Body of pancreas (tissue), 4 donors: ENCODE results near the gene NUF2.

ENCODE experiments used
- POLR2A ChIP-seq, 3 donors: fragments of 450-650 bp; IDR thresholded peaks; one replicate each; pipeline ENCODE4 v1.6.1; 2016; ENCODE audit warnings: antibody characterized with exemption in 3 of 3, mild to moderate bottlenecking in 2 of 3
- TF ChIP-seq, protein P1 (sequence below), 7 experiments: fragments of 450-650 bp in 4 of 7; fragments of 200-600 bp in 3 of 7; sonication (generic) in 3 of 7; IDR thresholded peaks; one replicate each; pipeline ENCODE4 v1.5.1; 2016 to 2019; ENCODE audit warnings: antibody characterized with exemption in 7 of 7

DNA sequence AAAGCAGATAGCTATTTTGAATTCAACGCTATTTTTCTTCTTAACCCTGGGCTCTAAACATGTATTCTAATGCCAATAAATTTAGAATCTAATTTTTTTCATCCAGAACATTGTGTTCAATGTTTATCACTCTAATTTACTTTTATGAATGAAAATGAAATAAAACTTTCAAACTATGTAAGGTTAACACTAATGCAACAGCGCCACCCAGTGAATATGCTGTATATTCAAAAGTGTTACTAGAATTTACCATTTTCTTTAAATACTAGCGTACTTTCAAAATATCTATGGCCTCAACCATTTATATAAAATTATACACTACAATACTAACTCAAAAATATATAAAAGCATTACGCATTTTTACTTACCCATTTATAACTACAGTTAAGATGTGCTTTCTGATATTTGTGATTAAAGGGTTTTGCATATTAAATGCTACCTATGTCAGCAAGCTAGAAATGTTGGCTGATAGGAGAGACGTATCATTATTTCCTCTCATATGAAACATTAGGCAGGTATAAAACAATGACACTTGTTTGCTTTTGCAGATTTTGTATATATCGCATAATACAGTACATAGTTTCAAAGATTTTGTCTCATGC lies 5.9 kb upstream of the NUF2 start:
- TF ChIP-seq, protein P1, sequence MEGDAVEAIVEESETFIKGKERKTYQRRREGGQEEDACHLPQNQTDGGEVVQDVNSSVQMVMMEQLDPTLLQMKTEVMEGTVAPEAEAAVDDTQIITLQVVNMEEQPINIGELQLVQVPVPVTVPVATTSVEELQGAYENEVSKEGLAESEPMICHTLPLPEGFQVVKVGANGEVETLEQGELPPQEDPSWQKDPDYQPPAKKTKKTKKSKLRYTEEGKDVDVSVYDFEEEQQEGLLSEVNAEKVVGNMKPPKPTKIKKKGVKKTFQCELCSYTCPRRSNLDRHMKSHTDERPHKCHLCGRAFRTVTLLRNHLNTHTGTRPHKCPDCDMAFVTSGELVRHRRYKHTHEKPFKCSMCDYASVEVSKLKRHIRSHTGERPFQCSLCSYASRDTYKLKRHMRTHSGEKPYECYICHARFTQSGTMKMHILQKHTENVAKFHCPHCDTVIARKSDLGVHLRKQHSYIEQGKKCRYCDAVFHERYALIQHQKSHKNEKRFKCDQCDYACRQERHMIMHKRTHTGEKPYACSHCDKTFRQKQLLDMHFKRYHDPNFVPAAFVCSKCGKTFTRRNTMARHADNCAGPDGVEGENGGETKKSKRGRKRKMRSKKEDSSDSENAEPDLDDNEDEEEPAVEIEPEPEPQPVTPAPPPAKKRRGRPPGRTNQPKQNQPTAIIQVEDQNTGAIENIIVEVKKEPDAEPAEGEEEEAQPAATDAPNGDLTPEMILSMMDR (IDR thresholded peaks at IDR 0.05): peak; percentile 11 to 63 (median 56)
- TF ChIP-seq POLR2A (IDR thresholded peaks at IDR 0.05): no peak
